ENCODE measurements around the gene STARD7.

DNA sequence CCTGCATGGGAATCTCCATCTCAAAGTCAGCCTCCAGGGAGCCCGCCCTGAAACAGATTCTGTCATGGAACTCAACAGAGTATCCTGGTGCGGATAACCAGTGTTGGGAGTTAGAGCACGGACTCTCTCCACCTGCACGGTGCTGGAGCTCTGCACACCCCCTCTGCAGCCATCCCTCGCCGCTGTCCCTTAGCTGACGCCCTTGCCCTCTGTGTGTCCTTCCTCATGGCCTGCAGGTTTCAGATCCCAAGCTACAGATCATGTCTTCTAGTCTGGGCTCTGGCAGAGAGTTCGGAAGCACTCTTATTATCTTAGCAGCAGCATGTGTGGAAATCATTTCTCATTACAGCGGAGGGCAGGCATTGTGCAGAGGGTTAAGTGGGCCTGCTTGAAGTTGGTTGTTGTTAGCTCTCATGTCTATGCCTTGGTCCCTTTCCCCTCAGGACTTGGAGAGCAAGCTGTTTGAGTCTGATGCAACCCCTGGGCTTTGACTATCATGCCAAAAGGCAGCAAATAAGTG, 31.2 kb upstream of the STARD7 start:
- TF ChIP-seq, protein P1, sequence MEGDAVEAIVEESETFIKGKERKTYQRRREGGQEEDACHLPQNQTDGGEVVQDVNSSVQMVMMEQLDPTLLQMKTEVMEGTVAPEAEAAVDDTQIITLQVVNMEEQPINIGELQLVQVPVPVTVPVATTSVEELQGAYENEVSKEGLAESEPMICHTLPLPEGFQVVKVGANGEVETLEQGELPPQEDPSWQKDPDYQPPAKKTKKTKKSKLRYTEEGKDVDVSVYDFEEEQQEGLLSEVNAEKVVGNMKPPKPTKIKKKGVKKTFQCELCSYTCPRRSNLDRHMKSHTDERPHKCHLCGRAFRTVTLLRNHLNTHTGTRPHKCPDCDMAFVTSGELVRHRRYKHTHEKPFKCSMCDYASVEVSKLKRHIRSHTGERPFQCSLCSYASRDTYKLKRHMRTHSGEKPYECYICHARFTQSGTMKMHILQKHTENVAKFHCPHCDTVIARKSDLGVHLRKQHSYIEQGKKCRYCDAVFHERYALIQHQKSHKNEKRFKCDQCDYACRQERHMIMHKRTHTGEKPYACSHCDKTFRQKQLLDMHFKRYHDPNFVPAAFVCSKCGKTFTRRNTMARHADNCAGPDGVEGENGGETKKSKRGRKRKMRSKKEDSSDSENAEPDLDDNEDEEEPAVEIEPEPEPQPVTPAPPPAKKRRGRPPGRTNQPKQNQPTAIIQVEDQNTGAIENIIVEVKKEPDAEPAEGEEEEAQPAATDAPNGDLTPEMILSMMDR (IDR thresholded peaks at IDR 0.05; ENCODE audit: extremely low read depth in 1 of 2, insufficient read depth in 1 of 2, low read depth in 1 of 2, low read length in 2 of 2) = no peak
- no peak for TF ChIP-seq GATA2 (IDR thresholded peaks at IDR 0.05; ENCODE audit: insufficient read depth, insufficient read length, low read depth, low read length)
- TF ChIP-seq POLR2A (IDR thresholded peaks at IDR 0.05; ENCODE audit: low read depth, low read length) = no peak
